Activated T-cell treated with anti-CD3 and anti-CD28 coated beads, Interleukin-2, amount 50 U/mL, for 48 hours (primary cell): ENCODE data around the gene VPREB3.

Experiments used
- DNase-seq, 2 experiments: peaks; one replicate each; pipeline ENCODE4 v3.0.0-alpha.2; 2020

Gene VPREB3

GRCh38 chr22:23782252-23782651 lies 28.0 kb upstream of the VPREB3 start:
- DNase-seq: no peak

- DNase-seq: no peak
These were observed 27.4 kb upstream of the VPREB3 start for GRCh38 chr22:23781511-23782183.

- no peak for DNase-seq
These were observed 26.8 kb upstream of the VPREB3 start for GRCh38 chr22:23781065-23781464.

GRCh38 chr22:23780146-23780748 lies 26.0 kb upstream of the VPREB3 start:
- DNase-seq: no peak

- DNase-seq: no peak
These were observed 25.5 kb upstream of the VPREB3 start for GRCh38 chr22:23779731-23780130.

- no peak for DNase-seq
These were observed 24.9 kb upstream of the VPREB3 start for GRCh38 chr22:23779083-23779482.

GRCh38 chr22:23778577-23778900 lies 24.3 kb upstream of the VPREB3 start:
- DNase-seq: no peak

- no peak for DNase-seq
These were observed 23.8 kb upstream of the VPREB3 start for GRCh38 chr22:23777776-23778576.

GRCh38 chr22:23775779-23776375 lies 21.7 kb upstream of the VPREB3 start:
- no peak for DNase-seq

GRCh38 chr22:23774922-23775436 lies 20.8 kb upstream of the VPREB3 start:
- DNase-seq: no peak

- DNase-seq: no peak
These were observed 20.1 kb upstream of the VPREB3 start for GRCh38 chr22:23774114-23774921.

GRCh38 chr22:23773483-23774113 lies 19.4 kb upstream of the VPREB3 start:
- no peak for DNase-seq

- peak; percentile 67 to 71 for DNase-seq
These were observed 18.6 kb upstream of the VPREB3 start, which contains the start of gene MMP11 for GRCh38 chr22:23772649-23773473. TSS of gene MMP11 (plus strand) at chr22:23772849. CDS start at chr22:23772871, 22 bp downstream.

GRCh38 chr22:23772315-23772648 lies 18.1 kb upstream of the VPREB3 start:
- no peak for DNase-seq

- no peak for DNase-seq
These were observed 15.2 kb upstream of the VPREB3 start for GRCh38 chr22:23769321-23769965.

GRCh38 chr22:23767673-23768548 lies 13.7 kb upstream of the VPREB3 start, which contains the start of gene CHCHD10:
TSS of gene CHCHD10 (minus strand) at chr22:23767972. CDS start at chr22:23767874, 98 bp downstream.
- peak; percentile 88 to 91 for DNase-seq

GRCh38 chr22:23767303-23767672 lies 13.1 kb upstream of the VPREB3 start:
- no peak for DNase-seq

- no peak for DNase-seq
These were observed 11.0 kb upstream of the VPREB3 start for GRCh38 chr22:23764899-23765881.
